NT2/D1 (cell line): ENCODE results near the gene IL21R.

Experiments used
- SUZ12 ChIP-seq: IDR thresholded peaks from 2 replicates; pipeline ENCODE4 v1.6.1; 2011; ENCODE audit not compliant: insufficient read length, insufficient read depth; ENCODE audit errors: extremely low read depth
- YY1 ChIP-seq: IDR thresholded peaks from 2 replicates; pipeline ENCODE4 v1.6.1; 2011; ENCODE audit not compliant: insufficient read length, insufficient read depth
- ZNF274 ChIP-seq: IDR thresholded peaks from 2 replicates; pipeline ENCODE4 v1.6.1; 2011; ENCODE audit warnings: mild to moderate bottlenecking, low read depth, low read length

GRCh38 chr16:27370318-27370717 is 31.7 kb upstream of the IL21R start:
- no peak for TF ChIP-seq SUZ12
- TF ChIP-seq YY1: no peak
- no peak for TF ChIP-seq ZNF274
